ENCODE measurements around the gene KSR1.

The KSR1 gene

GRCh38 chr17:27428781-27429505, 27.3 kb upstream of the KSR1 start:
- no peaks in the 10 kb centered on the region for H3K27me3 ChIP-seq (ENCODE audit: insufficient read depth, low read depth)
- no peak overlapping the region for H3K4me2 ChIP-seq
- H3K36me3 ChIP-seq (ENCODE audit: insufficient read depth): no peaks in the 10 kb centered on the region
- H2AFZ ChIP-seq (ENCODE audit: low read depth): no peak overlapping the region
- TF ChIP-seq CTCF (conservative IDR thresholded peaks at IDR 0.05; ENCODE audit: low read depth, low read length): no peak
- H3K27ac ChIP-seq: no peak overlapping the region
- peaks cover 4% of the 10 kb centered on the region for H3K4me1 ChIP-seq (ENCODE audit: low read depth, poor library complexity, severe bottlenecking)
- H3K4me3 ChIP-seq (IDR thresholded peaks at IDR 0.05; ENCODE audit: insufficient read depth, low read depth, low read length): no peak overlapping the region
- no peaks in the 10 kb centered on the region for H4K20me1 ChIP-seq (ENCODE audit: insufficient read depth)
- no peaks in the 10 kb centered on the region for H3K79me2 ChIP-seq (ENCODE audit: insufficient read depth, low read depth)
- H3K9ac ChIP-seq: no peak overlapping the region

DNA sequence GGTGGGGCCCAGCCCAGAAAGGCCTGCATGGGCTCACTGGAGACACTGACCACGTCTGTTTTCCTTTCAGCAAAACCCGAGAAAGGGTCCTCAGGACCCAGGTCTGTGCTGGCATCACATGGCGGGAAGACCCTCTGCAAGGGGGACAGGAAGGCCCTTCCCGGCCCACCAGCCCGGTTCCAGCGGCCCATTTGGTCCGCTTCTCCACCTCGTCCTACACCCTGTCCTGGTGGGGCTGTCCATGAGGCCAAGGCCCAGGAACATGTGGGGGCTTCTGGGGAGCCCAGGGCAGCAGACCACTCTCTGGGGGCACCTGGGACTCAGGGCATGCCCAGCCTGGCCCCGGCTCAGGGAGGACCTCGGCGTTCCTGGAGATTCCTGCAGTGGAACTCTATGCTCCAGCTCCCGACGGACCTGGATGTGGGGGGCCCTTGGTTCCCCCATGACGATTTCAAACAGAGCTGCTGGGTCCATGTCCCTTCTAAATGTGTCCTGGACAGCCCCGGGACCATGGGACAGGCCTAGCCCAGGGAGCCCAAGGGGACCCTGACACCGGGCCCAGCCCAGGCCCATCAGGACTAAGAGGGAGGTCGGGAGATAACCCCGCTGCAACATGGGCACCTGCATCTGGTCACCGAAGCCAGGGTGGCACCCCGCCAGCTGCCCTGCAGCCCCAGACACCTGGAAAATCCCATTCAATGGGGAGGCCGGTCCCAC, 26.4 kb upstream of the KSR1 start:
- Histone ChIP-seq H3K36me3 (ENCODE audit: insufficient read depth) (no peaks in the 10 kb centered on the region), H3K27me3 (ENCODE audit: insufficient read depth, low read depth) (no peaks in the 10 kb centered on the region), H2AFZ (ENCODE audit: low read depth) (no peak overlapping the region), H3K4me2 (no peak overlapping the region), H4K20me1 (ENCODE audit: insufficient read depth) (no peaks in the 10 kb centered on the region), H3K27ac (no peak overlapping the region), H3K4me1 (ENCODE audit: low read depth, poor library complexity, severe bottlenecking) (no peaks in the 10 kb centered on the region), H3K79me2 (ENCODE audit: insufficient read depth, low read depth) (no peaks in the 10 kb centered on the region), H3K4me3 (IDR thresholded peaks at IDR 0.05; ENCODE audit: insufficient read depth, low read depth, low read length) (no peak overlapping the region), H3K9ac (no peak overlapping the region)
- TF ChIP-seq CTCF (conservative IDR thresholded peaks at IDR 0.05; ENCODE audit: low read depth, low read length): no peak

GRCh38 chr17:27430383-27430840, 25.8 kb upstream of the KSR1 start:
- Histone ChIP-seq H3K36me3 (ENCODE audit: insufficient read depth) (no peaks in the 10 kb centered on the region), H3K79me2 (ENCODE audit: insufficient read depth, low read depth) (no peaks in the 10 kb centered on the region), H3K27me3 (ENCODE audit: insufficient read depth, low read depth) (no peaks in the 10 kb centered on the region), H3K4me3 (IDR thresholded peaks at IDR 0.05; ENCODE audit: insufficient read depth, low read depth, low read length) (no peak overlapping the region), H3K4me1 (ENCODE audit: low read depth, poor library complexity, severe bottlenecking) (no peaks in the 10 kb centered on the region), H3K27ac (no peak overlapping the region), H3K9ac (no peak overlapping the region), H2AFZ (ENCODE audit: low read depth) (no peak overlapping the region), H4K20me1 (ENCODE audit: insufficient read depth) (no peaks in the 10 kb centered on the region), H3K4me2 (no peak overlapping the region)
- no peak for TF ChIP-seq CTCF (conservative IDR thresholded peaks at IDR 0.05; ENCODE audit: low read depth, low read length)

- no peak overlapping the region for H3K4me3 ChIP-seq (IDR thresholded peaks at IDR 0.05; ENCODE audit: insufficient read depth, low read depth, low read length)
- no peak overlapping the region for H3K27ac ChIP-seq
- H3K79me2 ChIP-seq (ENCODE audit: insufficient read depth, low read depth): no peaks in the 10 kb centered on the region
- peak; percentile 31; the same call in 1 of the 2 replicates for TF ChIP-seq CTCF (conservative IDR thresholded peaks at IDR 0.05; ENCODE audit: low read depth, low read length)
- no peak overlapping the region for H3K4me2 ChIP-seq
- no peaks in the 10 kb centered on the region for H3K36me3 ChIP-seq (ENCODE audit: insufficient read depth)
- no peaks in the 10 kb centered on the region for H3K4me1 ChIP-seq (ENCODE audit: low read depth, poor library complexity, severe bottlenecking)
- H4K20me1 ChIP-seq (ENCODE audit: insufficient read depth): no peaks in the 10 kb centered on the region
- no peaks in the 10 kb centered on the region for H3K27me3 ChIP-seq (ENCODE audit: insufficient read depth, low read depth)
- H2AFZ ChIP-seq (ENCODE audit: low read depth): no peak overlapping the region
- no peak overlapping the region for H3K9ac ChIP-seq
These were observed 25.3 kb upstream of the KSR1 start for GRCh38 chr17:27430882-27431491.
